Omental fat pad (tissue), 4 donors: Measurements from ENCODE around the gene FASN. TPM values are rescaled to one million over a fixed set of nuclear protein-coding genes. Genes with fewer than 3 reads are reported as not detected.

Source experiments
- ATAC-seq: fragments of 150-250 bp; one replicate; pipeline ENCODE4 v1.9.1; 2016; ENCODE audit warnings: mild to moderate bottlenecking, moderate library complexity; ENCODE audit not compliant: low FRiP score
- DNase-seq: peaks from one replicate; pipeline ENCODE4 v3.0.0-alpha.2; 2019; ENCODE audit warnings: low spot score
- total RNA-seq, 4 donors: library from RNA; depleted of rRNA; stranded (reverse); fragments of >200 nt; gene quantifications; one replicate each; pipeline ENCODE4 v1.1.0, GENCODE V29; 2016
- TF ChIP-seq, protein P1 (sequence below), 3 donors: fragments of 450-650 bp; IDR thresholded peaks; one replicate each; pipeline ENCODE4 v1.5.1; 2016 to 2017; ENCODE audit warnings: antibody characterized with exemption in 3 of 3, mild to moderate bottlenecking in 3 of 3, moderate library complexity in 2 of 3

The FASN gene
- total RNA-seq, 4 donors from 2014 or later, result 313 to 1,522 (median 467) TPM

GRCh38 chr17:82085031-82085861 lies 12.8 kb downstream of the FASN start:
- no peak for DNase-seq
- ATAC-seq, result no peak
- TF ChIP-seq, protein P1, sequence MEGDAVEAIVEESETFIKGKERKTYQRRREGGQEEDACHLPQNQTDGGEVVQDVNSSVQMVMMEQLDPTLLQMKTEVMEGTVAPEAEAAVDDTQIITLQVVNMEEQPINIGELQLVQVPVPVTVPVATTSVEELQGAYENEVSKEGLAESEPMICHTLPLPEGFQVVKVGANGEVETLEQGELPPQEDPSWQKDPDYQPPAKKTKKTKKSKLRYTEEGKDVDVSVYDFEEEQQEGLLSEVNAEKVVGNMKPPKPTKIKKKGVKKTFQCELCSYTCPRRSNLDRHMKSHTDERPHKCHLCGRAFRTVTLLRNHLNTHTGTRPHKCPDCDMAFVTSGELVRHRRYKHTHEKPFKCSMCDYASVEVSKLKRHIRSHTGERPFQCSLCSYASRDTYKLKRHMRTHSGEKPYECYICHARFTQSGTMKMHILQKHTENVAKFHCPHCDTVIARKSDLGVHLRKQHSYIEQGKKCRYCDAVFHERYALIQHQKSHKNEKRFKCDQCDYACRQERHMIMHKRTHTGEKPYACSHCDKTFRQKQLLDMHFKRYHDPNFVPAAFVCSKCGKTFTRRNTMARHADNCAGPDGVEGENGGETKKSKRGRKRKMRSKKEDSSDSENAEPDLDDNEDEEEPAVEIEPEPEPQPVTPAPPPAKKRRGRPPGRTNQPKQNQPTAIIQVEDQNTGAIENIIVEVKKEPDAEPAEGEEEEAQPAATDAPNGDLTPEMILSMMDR (IDR thresholded peaks at IDR 0.05), result no peak

- DNase-seq (no peak), ATAC-seq (no peak)
- TF ChIP-seq, protein P1 (IDR thresholded peaks at IDR 0.05), result no peak
Measured at GRCh38 chr17:82084373-82085030, 13.5 kb downstream of the FASN start.

GRCh38 chr17:82083533-82084359 lies 14.3 kb downstream of the FASN start:
- TF ChIP-seq, protein P1 (IDR thresholded peaks at IDR 0.05), result no peak
- ATAC-seq (no peak), DNase-seq (no peak)

DNA sequence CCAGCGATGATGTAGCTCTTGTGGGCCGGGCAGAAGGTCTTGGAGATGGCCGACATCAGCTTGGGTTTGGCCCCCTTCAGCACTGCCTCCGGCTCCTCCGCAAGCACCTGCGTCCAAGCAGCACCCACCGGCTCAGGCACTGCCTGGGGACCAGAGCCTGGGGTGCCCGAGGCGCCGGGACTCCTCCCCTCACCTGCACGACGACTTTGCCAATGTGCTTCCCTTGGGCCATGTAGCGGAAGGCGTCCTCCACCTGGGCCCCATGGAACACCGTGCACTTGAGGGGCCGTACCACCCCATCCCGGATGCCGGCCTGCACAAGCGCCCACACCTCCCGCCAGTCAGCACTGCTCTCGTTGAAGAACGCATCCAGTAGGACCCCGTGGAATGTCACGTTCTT lies 15.0 kb downstream of the FASN start:
- TF ChIP-seq, protein P1 (IDR thresholded peaks at IDR 0.05), result no peak
- no peak for DNase-seq
- no peak for ATAC-seq

- DNase-seq (no peak), ATAC-seq (no peak)
- TF ChIP-seq, protein P1 (IDR thresholded peaks at IDR 0.05), result no peak
Measured at GRCh38 chr17:82082456-82082855, 15.6 kb downstream of the FASN start.

DNA sequence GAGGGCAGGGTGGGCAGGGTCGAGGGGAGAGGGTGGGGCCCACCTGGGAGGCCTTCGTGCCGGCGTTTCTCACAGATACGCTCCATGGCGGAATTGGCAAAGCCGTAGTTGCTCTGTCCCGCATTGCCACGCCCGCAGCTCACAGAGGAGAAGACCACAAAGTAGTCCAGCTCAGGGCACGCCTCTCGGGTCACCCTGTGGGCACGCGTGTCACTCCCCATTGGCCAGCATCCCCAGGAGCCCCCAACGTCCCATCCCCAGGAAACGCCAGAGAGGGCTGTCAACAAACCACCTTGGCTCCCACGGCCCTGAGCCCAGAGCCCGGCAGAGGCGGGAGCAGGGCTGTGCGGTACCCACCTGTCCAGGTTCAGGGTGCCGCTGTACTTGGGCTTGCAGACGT lies 16.1 kb downstream of the FASN start:
- DNase-seq, result no peak
- ATAC-seq, result no peak

More for the DNA sequence above, 16.1 kb downstream of the FASN start:
- TF ChIP-seq, protein P1 (IDR thresholded peaks at IDR 0.05), result no peak
